Measurements from ENCODE around the gene RFNG. TPM values are rescaled to one million over a fixed set of nuclear protein-coding genes. Genes with fewer than 3 reads are reported as not detected.

Gene RFNG
- total RNA-seq, 4 donors from 2014 or later = 46.0 to 61.0 (median 50.8) TPM

- peak overlapping the region; percentile 64 for H3K4me3 ChIP-seq
- 0% methylated on average over 15 of the region's 94 CpGs for WGBS
- H3K36me3 ChIP-seq = no peaks in the 10 kb centered on the region
- H3K4me1 ChIP-seq = peaks cover 30% of the 10 kb centered on the region
- no peaks in the 10 kb centered on the region for H3K9me3 ChIP-seq
- H3K27ac ChIP-seq = peak overlapping the region; percentile 77
- H3K27me3 ChIP-seq = peaks cover 7% of the 10 kb centered on the region
- TF ChIP-seq POLR2A (IDR thresholded peaks at IDR 0.05) (no peak), CTCF (IDR thresholded peaks at IDR 0.05) (peak; percentile 90 to 94)
- peak; percentile 90 to 94 for DNase-seq (ENCODE audit: low spot score in 2 of 2)
These were observed 20.9 kb downstream of the RFNG start for GRCh38 chr17:82030470-82031302.

- WGBS = 10% methylated on average over 4 of the region's 31 CpGs
These were observed 21.6 kb downstream of the RFNG start for GRCh38 chr17:82029990-82030469.

DNA sequence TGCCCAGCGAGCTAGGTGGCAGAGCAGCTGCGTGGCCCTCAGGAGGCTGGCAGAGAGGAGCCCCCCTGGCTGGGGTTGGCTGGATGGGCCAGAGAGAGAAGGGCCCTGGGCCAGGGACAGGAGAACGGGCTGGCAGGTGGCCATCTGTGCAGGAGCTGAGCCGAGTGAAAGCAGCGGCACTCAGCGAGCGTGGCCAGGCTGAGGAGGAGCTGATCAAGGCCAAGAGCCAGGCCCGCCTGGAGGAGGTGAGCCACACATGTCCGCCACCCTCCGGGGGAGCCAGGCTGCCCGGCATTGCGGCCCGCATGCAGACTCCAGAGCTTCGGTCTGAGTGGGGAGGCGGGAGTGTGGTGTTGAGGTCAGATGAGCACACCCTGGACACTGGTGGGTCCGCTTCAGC lies 22.2 kb downstream of the RFNG start:
- TF ChIP-seq CTCF (IDR thresholded peaks at IDR 0.05) (no peak), POLR2A (IDR thresholded peaks at IDR 0.05) (no peak), EP300 (IDR thresholded peaks at IDR 0.05) (no peak), POLR2AphosphoS5 (IDR thresholded peaks at IDR 0.05) (no peak)
- Histone ChIP-seq H3K27me3 (peaks cover 7% of the 10 kb centered on the region), H3K4me3 (no peak overlapping the region), H3K27ac (no peak overlapping the region), H3K4me1 (peaks cover 33% of the 10 kb centered on the region), H3K9me3 (no peaks in the 10 kb centered on the region), H3K36me3 (no peaks in the 10 kb centered on the region)
- whole genome bisulfite sequencing = 75% methylated on average over 1 of the region's 16 CpGs
- no peak for DNase-seq (ENCODE audit: low spot score in 2 of 2)

More at GRCh38 chr17:82029990-82030469, 21.6 kb downstream of the RFNG start:
- Histone ChIP-seq H3K36me3 (no peaks in the 10 kb centered on the region), H3K4me3 (peak overlapping the region; percentile 64), H3K27ac (no peak overlapping the region), H3K9me3 (no peaks in the 10 kb centered on the region), H3K4me1 (peaks cover 30% of the 10 kb centered on the region), H3K27me3 (peaks cover 7% of the 10 kb centered on the region)
- TF ChIP-seq EP300 (IDR thresholded peaks at IDR 0.05) = no peak
- TF ChIP-seq CTCF (IDR thresholded peaks at IDR 0.05) = no peak
- no peak for TF ChIP-seq POLR2A (IDR thresholded peaks at IDR 0.05)
- TF ChIP-seq POLR2AphosphoS5 (IDR thresholded peaks at IDR 0.05) = no peak
- no peak for DNase-seq (ENCODE audit: low spot score in 2 of 2)

DNA sequence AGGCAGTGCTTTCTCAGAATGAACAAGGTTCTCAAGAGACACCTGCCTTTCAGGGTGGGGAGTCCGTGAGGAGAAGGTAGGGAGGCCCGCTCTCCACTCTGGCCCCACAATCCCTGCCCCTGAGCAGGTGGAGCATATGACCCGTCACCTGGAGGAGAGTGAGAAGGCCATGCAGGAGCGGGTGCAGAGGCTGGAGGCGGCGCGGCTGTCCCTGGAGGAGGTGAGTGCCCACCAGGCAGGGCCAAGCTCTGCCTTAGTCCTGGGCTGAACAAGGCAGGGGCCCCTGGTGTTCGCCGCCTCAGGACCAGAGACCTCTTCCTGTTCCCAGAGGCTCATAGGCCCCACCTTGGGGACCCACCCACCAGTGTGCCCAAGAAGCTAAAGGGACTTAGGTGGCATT lies 22.6 kb downstream of the RFNG start:
- no peaks in the 10 kb centered on the region for H3K9me3 ChIP-seq
- H3K27ac ChIP-seq = no peak overlapping the region
- 96% methylated on average over 7 of the region's 9 CpGs for WGBS
- H3K36me3 ChIP-seq = no peaks in the 10 kb centered on the region
- H3K4me3 ChIP-seq = no peak overlapping the region
- no peak for DNase-seq (ENCODE audit: low spot score in 2 of 2)
- H3K27me3 ChIP-seq = peaks cover 7% of the 10 kb centered on the region
- TF ChIP-seq POLR2AphosphoS5 (IDR thresholded peaks at IDR 0.05) = no peak
- TF ChIP-seq EP300 (IDR thresholded peaks at IDR 0.05) = no peak
- H3K4me1 ChIP-seq = peaks cover 37% of the 10 kb centered on the region

GRCh38 chr17:82028246-82028645 lies 23.4 kb downstream of the RFNG start:
- H3K36me3 ChIP-seq = no peaks in the 10 kb centered on the region
- no peak overlapping the region for H3K27ac ChIP-seq
- 93% methylated on average over 6 of the region's 13 CpGs for WGBS
- H3K27me3 ChIP-seq = peaks cover 7% of the 10 kb centered on the region
- H3K4me3 ChIP-seq = no peak overlapping the region
- peaks cover 44% of the 10 kb centered on the region for H3K4me1 ChIP-seq
- TF ChIP-seq POLR2A (IDR thresholded peaks at IDR 0.05) = no peak
- no peak for TF ChIP-seq POLR2AphosphoS5 (IDR thresholded peaks at IDR 0.05)
- TF ChIP-seq EP300 (IDR thresholded peaks at IDR 0.05) = no peak
- no peak for TF ChIP-seq CTCF (IDR thresholded peaks at IDR 0.05)
- H3K9me3 ChIP-seq = no peaks in the 10 kb centered on the region
- DNase-seq (ENCODE audit: low spot score in 2 of 2) = no peak

Measured in suprapubic skin (tissue), 4 donors.